HG02884 (cell line): ENCODE measurements around the gene M1AP.
A peak's percentile ranks its signal among the peaks of the same experiment; 100 is the strongest.
"Not testable (repeated sequence)": the region's sequence is repeated elsewhere in the genome, so short reads cannot be mapped to it uniquely, and the experiment has no call there.

ENCODE experiments used
- ATAC-seq: cut with Tn5 transposase; IDR thresholded peaks from one replicate; pipeline ENCODE4 v1.9.1; 2021; ENCODE audit warnings: mild to moderate bottlenecking, moderate library complexity; ENCODE audit not compliant: unreplicated experiment

The M1AP gene

GRCh38 chr2:74569686-74570085 is 78.4 kb downstream of the M1AP start:
- no peak for ATAC-seq

- no peak for ATAC-seq
These were observed 80.2 kb downstream of the M1AP start for GRCh38 chr2:74567881-74568280.

GRCh38 chr2:74566754-74567085 is 81.4 kb downstream of the M1AP start:
- no peak for ATAC-seq

GRCh38 chr2:74566076-74566753 is 81.9 kb downstream of the M1AP start:
- ATAC-seq = no peak

- ATAC-seq = no peak
These were observed 83.9 kb downstream of the M1AP start for GRCh38 chr2:74564222-74564621.

- ATAC-seq = no peak
These were observed 85.9 kb downstream of the M1AP start for GRCh38 chr2:74562126-74562775.

- not testable (repeated sequence) for ATAC-seq
These were observed 87.1 kb downstream of the M1AP start for GRCh38 chr2:74561022-74561421.

- ATAC-seq = no peak
These were observed 87.5 kb downstream of the M1AP start for GRCh38 chr2:74560591-74560990.

GRCh38 chr2:74559912-74560311 is 88.2 kb downstream of the M1AP start:
- ATAC-seq = no peak

- no peak for ATAC-seq
These were observed 89.6 kb downstream of the M1AP start for GRCh38 chr2:74558284-74559230.

- ATAC-seq = no peak
These were observed 91.2 kb downstream of the M1AP start for GRCh38 chr2:74556831-74557370.

- ATAC-seq = no peak
These were observed 92.0 kb downstream of the M1AP start for GRCh38 chr2:74556159-74556558.

- no peak for ATAC-seq
These were observed 92.5 kb downstream of the M1AP start for GRCh38 chr2:74555610-74556103.

GRCh38 chr2:74554820-74555531 is 93.2 kb downstream of the M1AP start:
- no peak for ATAC-seq

- peak; percentile 37 for ATAC-seq
These were observed 94.0 kb downstream of the M1AP start, which contains the start of the genes DOK1 and LOXL3 for GRCh38 chr2:74553892-74554819. TSS of gene DOK1 (plus strand) at chr2:74554720. CDS start at chr2:74554755, 35 bp downstream. TSS of gene LOXL3 (minus strand) at chr2:74553942. CDS start at chr2:74552634, 1,308 bp downstream.

- ATAC-seq = no peak
These were observed 95.0 kb downstream of the M1AP start for GRCh38 chr2:74552914-74553811.

- ATAC-seq = no peak
These were observed 95.9 kb downstream of the M1AP start for GRCh38 chr2:74551942-74552913.
